IMR-90 (cell line): ENCODE measurements around the gene LSG1. TPM values are rescaled to one million over a fixed set of nuclear protein-coding genes. Genes with fewer than 3 reads are reported as not detected.

ENCODE experiments used
- ATAC-seq: fragments of 200-7000 bp; cut with Tn5 transposase; 2 replicates; pipeline ENCODE4 v1.9.1; 2020; ENCODE audit warnings: low read depth, mild to moderate bottlenecking, moderate library complexity
- BruUV-seq: library from RNA; stranded (reverse); fragments of 400-500 nt; replicated peaks from 2 replicates; lab custom pipeline; 2021; lab: Mats Ljungman, UMichigan
- CTCF ChIA-PET: fragments of 300-600 bp; formaldehyde crosslinking; extraction: SDS; loops from one replicate; lab custom pipeline; 2021; ENCODE audit warnings: antibody characterized with exemption; lab: Yijun Ruan, JAX
- POLR2A ChIA-PET: fragments of 300-600 bp; sonication (Branson Sonifier 250); formaldehyde crosslinking; loops from one replicate; lab custom pipeline; 2022; ENCODE audit warnings: antibody characterized with exemption; ENCODE audit not compliant: unreplicated experiment; lab: Charles Lee
- DNase-seq: peaks from one replicate; pipeline ENCODE4 v3.0.0; 2013
- H2AFZ ChIP-seq: replicated peaks from 2 replicates; pipeline ENCODE3; 2013; ENCODE audit warnings: low read length, mild to moderate bottlenecking; ENCODE audit not compliant: poor library complexity
- H2AK5ac ChIP-seq: 2 replicates; pipeline ENCODE4 v1.6.1; 2013; ENCODE audit warnings: low read depth, low read length, inconsistent platforms
- H2AK9ac ChIP-seq: replicated peaks from 2 replicates; pipeline ENCODE3; 2013; ENCODE audit warnings: mild to moderate bottlenecking, low read depth, low read length, moderate library complexity; ENCODE audit not compliant: poor library complexity
- H2BK120ac ChIP-seq: 2 replicates; pipeline ENCODE4 v1.6.1; 2013; ENCODE audit warnings: low read depth, low read length, inconsistent platforms
- H2BK15ac ChIP-seq: 3 replicates; pipeline ENCODE4 v1.6.1; 2013; ENCODE audit warnings: low read depth, low read length, inconsistent platforms
- H2BK20ac ChIP-seq: 2 replicates; pipeline ENCODE4 v1.6.1; 2013; ENCODE audit warnings: low read depth, mild to moderate bottlenecking, inconsistent platforms, low read length, moderate library complexity
- H2BK5ac ChIP-seq: 2 replicates; pipeline ENCODE4 v1.6.1; 2013; ENCODE audit warnings: mild to moderate bottlenecking, low read depth, low read length, inconsistent platforms; ENCODE audit not compliant: poor library complexity, severe bottlenecking
- H3K14ac ChIP-seq: replicated peaks from 2 replicates; pipeline ENCODE4 v1.6.1; 2013; ENCODE audit warnings: low read depth, low read length, inconsistent platforms
- H3K18ac ChIP-seq: 2 replicates; pipeline ENCODE4 v1.6.1; 2013; ENCODE audit warnings: low read depth, low read length, control low read depth
- H3K23ac ChIP-seq: 2 replicates; pipeline ENCODE4 v1.6.1; 2013; ENCODE audit warnings: low read depth, low read length, inconsistent platforms
- H3K27ac ChIP-seq: 2 replicates; pipeline ENCODE4 v1.5.1; 2013; ENCODE audit warnings: mild to moderate bottlenecking, control low read depth, low read length; ENCODE audit not compliant: insufficient read depth
- H3K27me3 ChIP-seq: 2 replicates; pipeline ENCODE4 v1.6.1; 2013; ENCODE audit warnings: low read length; ENCODE audit not compliant: control insufficient read depth, insufficient read depth
- H3K36me3 ChIP-seq: 2 replicates; pipeline ENCODE4 v1.6.1; 2013; ENCODE audit warnings: low read length, mixed read lengths; ENCODE audit not compliant: control insufficient read depth, insufficient read depth
- H3K4ac ChIP-seq: 2 replicates; pipeline ENCODE4 v1.6.1; 2013; ENCODE audit warnings: low read depth, low read length, inconsistent platforms
- H3K4me1 ChIP-seq: 2 replicates; pipeline ENCODE4 v1.6.1; 2013; ENCODE audit warnings: low read length, mixed read lengths; ENCODE audit not compliant: control insufficient read depth, insufficient read depth
- H3K4me2 ChIP-seq: 2 replicates; pipeline ENCODE4 v1.6.1; 2013; ENCODE audit warnings: low read depth, mild to moderate bottlenecking, control low read depth, low read length, moderate library complexity
- H3K4me3 ChIP-seq: 2 replicates; pipeline ENCODE4 v1.5.1; 2013; ENCODE audit warnings: low read depth, mild to moderate bottlenecking, control low read depth, low read length, moderate library complexity; ENCODE audit not compliant: insufficient read depth
- H3K56ac ChIP-seq: 2 replicates; pipeline ENCODE4 v1.6.1; 2013; ENCODE audit warnings: low read length, inconsistent platforms; ENCODE audit not compliant: insufficient read depth; ENCODE audit errors: extremely low read depth
- H3K79me1 ChIP-seq, 2 experiments: 2 replicates each; pipeline ENCODE4 v1.6.1; 2013; ENCODE audit warnings: low read length in 2 of 2, inconsistent platforms in 1 of 2, low read depth in 1 of 2
- H3K9ac ChIP-seq: 2 replicates; pipeline ENCODE4 v1.6.1; 2013; ENCODE audit warnings: low read depth, low read length, control low read depth
- H3K9me1 ChIP-seq: 2 replicates; pipeline ENCODE4 v1.6.1; 2013; ENCODE audit warnings: low read length, inconsistent platforms; ENCODE audit not compliant: insufficient read depth
- H3K9me3 ChIP-seq: 2 replicates; pipeline ENCODE4 v1.6.1; 2013; ENCODE audit warnings: low read length; ENCODE audit not compliant: control insufficient read depth, insufficient read depth
- H4K20me1 ChIP-seq: 2 replicates; pipeline ENCODE4 v1.6.1; 2013; ENCODE audit warnings: low read length, inconsistent platforms; ENCODE audit not compliant: insufficient read depth
- H4K5ac ChIP-seq: 2 replicates; pipeline ENCODE4 v1.6.1; 2013; ENCODE audit warnings: mild to moderate bottlenecking, low read depth, low read length, control low read depth
- H4K8ac ChIP-seq, 2 experiments: 2 replicates each; pipeline ENCODE4 v1.6.1; 2013; ENCODE audit warnings: low read depth in 2 of 2, low read length in 2 of 2, control low read depth in 1 of 2, inconsistent platforms in 1 of 2
- H4K91ac ChIP-seq: 2 replicates; pipeline ENCODE4 v1.6.1; 2013; ENCODE audit warnings: low read depth, low read length, inconsistent platforms; ENCODE audit not compliant: insufficient read depth
- BHLHE40 ChIP-seq: fragments of 150-350 bp; IDR thresholded peaks from 2 replicates; pipeline ENCODE4 v1.6.1; 2016; ENCODE audit warnings: mild to moderate bottlenecking, low read depth, low read length
- CHD1 ChIP-seq: IDR thresholded peaks from 2 replicates; pipeline ENCODE4 v1.6.1; 2012; ENCODE audit warnings: low read depth, low read length, improper control_type of control experiment
- FOS ChIP-seq: fragments of 150-350 bp; IDR thresholded peaks from 2 replicates; pipeline ENCODE4 v1.6.1; 2016; ENCODE audit warnings: low read depth, low read length
- MAFK ChIP-seq: IDR thresholded peaks from 2 replicates; pipeline ENCODE4 v1.6.1; 2012; ENCODE audit warnings: low read depth, low read length, improper control_type of control experiment
- MAZ ChIP-seq: IDR thresholded peaks from 2 replicates; pipeline ENCODE4 v1.6.1; 2012; ENCODE audit warnings: low read depth, mild to moderate bottlenecking, low read length, improper control_type of control experiment, moderate library complexity, borderline replicate concordance
- MXI1 ChIP-seq: IDR thresholded peaks from 2 replicates; pipeline ENCODE4 v1.6.1; 2012; ENCODE audit warnings: low read depth, mild to moderate bottlenecking, low read length, moderate library complexity, borderline replicate concordance
- NFE2L2 ChIP-seq: fragments of 150-350 bp; IDR thresholded peaks from 2 replicates; pipeline ENCODE4 v1.6.1; 2016; ENCODE audit warnings: low read depth, mild to moderate bottlenecking, low read length
- POLR2A ChIP-seq: IDR thresholded peaks from 2 replicates; pipeline ENCODE4 v1.6.1; 2012; ENCODE audit warnings: mild to moderate bottlenecking, low read depth, low read length
- RAD21 ChIP-seq: IDR thresholded peaks from 2 replicates; pipeline ENCODE4 v1.6.1; 2012; ENCODE audit warnings: low read length, improper control_type of control experiment
- RCOR1 ChIP-seq: IDR thresholded peaks from 2 replicates; pipeline ENCODE4 v1.6.1; 2012; ENCODE audit warnings: mild to moderate bottlenecking, low read length, improper control_type of control experiment; ENCODE audit not compliant: insufficient replicate concordance
- SMC3 ChIP-seq: fragments of 150-350 bp; IDR thresholded peaks from 2 replicates; pipeline ENCODE4 v1.6.1; 2016; ENCODE audit warnings: low read depth, mild to moderate bottlenecking, antibody characterized with exemption, low read length, moderate library complexity
- USF2 ChIP-seq: fragments of 150-350 bp; IDR thresholded peaks from 2 replicates; pipeline ENCODE4 v1.6.1; 2017; ENCODE audit warnings: mild to moderate bottlenecking, antibody characterized with exemption, low read length, low read depth
- WGBS, 2 experiments: methylation state at CpG; one replicate each; pipeline versions ENCODE4 v1.1.5 to v1.1.7; 2013; ENCODE audit warnings: missing lambda C conversion rate in 2 of 2; ENCODE audit not compliant: insufficient read length in 1 of 2; ENCODE audit errors: extremely low coverage in 2 of 2; 5-methylcytosine and 5-hydroxymethylcytosine counted together
- dilution Hi-C: fragments of 300-500 bp; cut with HindIII; formaldehyde crosslinking; loops from one replicate; pipeline ENCODE4 v1.14.3; 2018; ENCODE audit warnings: low sequenced_read_pairs; ENCODE audit not compliant: unreplicated experiment
- in situ Hi-C: fragments of 300-500 bp; cut with MboI; formaldehyde crosslinking; loops from 3 replicates; pipeline ENCODE4 v1.14.3; 2019; ENCODE audit warnings: low sequenced_read_pairs, inconsistent platforms, mixed read lengths
- intact Hi-C: fragments of 100-400 bp; cut with micrococcal nuclease; formaldehyde crosslinking; loops from 2 replicates; pipeline ENCODE4 v1.10.0; 2022
- polyA plus RNA-seq, 3 experiments: library from polyadenylated mRNA; depleted of rRNA; stranded (reverse); fragments of >200 nt; gene quantifications; 2 replicates each; pipeline ENCODE4 v1.2.3, GENCODE V29; 2012; ENCODE audit warnings: low replicate concordance in 1 of 3
- total RNA-seq: library from RNA; depleted of rRNA; stranded (reverse); fragments of >200 nt; gene quantifications from 2 replicates; pipeline ENCODE4 v1.2.3, GENCODE V29; 2012
- TF ChIP-seq, protein P1 (sequence below): fragments of 150-350 bp; IDR thresholded peaks from 2 replicates; pipeline ENCODE4 v1.6.1; 2016; ENCODE audit warnings: low read depth, mild to moderate bottlenecking, low read length, moderate library complexity, borderline replicate concordance

Gene LSG1
- total and polyA plus RNA-seq, 2 of the 4 experiments (the other 2 are of a cell fraction), result 26.8 to 45.2 TPM

- TF ChIP-seq SMC3, result no peak
These were observed 32.9 kb downstream of the LSG1 start (continued) for GRCh38 chr3:194638991-194639605.

GRCh38 chr3:194637541-194638400 lies 34.2 kb downstream of the LSG1 start:
- no peak for ATAC-seq
- Histone ChIP-seq H3K14ac (no peak overlapping the region), H2AK5ac (peak overlapping the region; percentile 54; the same call in 1 of the 2 replicates), H2BK20ac (no peak overlapping the region), H4K20me1 (peaks cover 3% of the 10 kb centered on the region; the same call in 1 of the 2 replicates), H2BK120ac (no peak overlapping the region), H3K4me1 (peaks cover 6% of the 10 kb centered on the region), H4K8ac (no peak overlapping the region), H2BK5ac (no peak overlapping the region), H3K9ac (no peak overlapping the region), H3K79me1 (peaks cover 7 to 25% of the 10 kb centered on the region in 2 experiments), H3K18ac (no peak overlapping the region), H3K9me3 (no peaks in the 10 kb centered on the region), H3K4me2 (no peak overlapping the region), H3K27ac (no peak overlapping the region), H3K4ac (no peak overlapping the region), H4K5ac (no peak overlapping the region), H3K36me3 (peaks cover 12% of the 10 kb centered on the region), H2AFZ (no peak overlapping the region), H3K4me3 (no peak overlapping the region), H3K9me1 (peaks cover 16% of the 10 kb centered on the region), H3K23ac (no peak overlapping the region), H4K91ac (no peak overlapping the region), H3K27me3 (no peaks in the 10 kb centered on the region), H2AK9ac (no peak overlapping the region), H3K56ac (no peak overlapping the region), H2BK15ac (no peak overlapping the region)
- dilution Hi-C loops, result no loop called here
- in situ Hi-C loops, result no loop called here
- no peak for DNase-seq
- ChIA-PET POLR2A (interaction anchor here (0.5 kb wide), 1 partner anchor 35 kb away, joined by 5 read pairs; no protein-coding TSS in a partner anchor), CTCF (no interaction called here)
- no TSS peak for BruUV-seq
- intact Hi-C loops, result no loop called here
- WGBS, 2 experiments, result 97% methylated on average over 14 of the region's 22 CpGs; no CpG with 5 or more reads in 1 of the 2 experiments
- no peak for TF ChIP-seq USF2
- TF ChIP-seq BHLHE40, result no peak
- TF ChIP-seq MAZ, result no peak
- TF ChIP-seq MAFK, result no peak
- no peak for TF ChIP-seq RCOR1
- TF ChIP-seq NFE2L2, result no peak
- TF ChIP-seq RAD21, result no peak
- no peak for TF ChIP-seq MXI1
- TF ChIP-seq, protein P1, sequence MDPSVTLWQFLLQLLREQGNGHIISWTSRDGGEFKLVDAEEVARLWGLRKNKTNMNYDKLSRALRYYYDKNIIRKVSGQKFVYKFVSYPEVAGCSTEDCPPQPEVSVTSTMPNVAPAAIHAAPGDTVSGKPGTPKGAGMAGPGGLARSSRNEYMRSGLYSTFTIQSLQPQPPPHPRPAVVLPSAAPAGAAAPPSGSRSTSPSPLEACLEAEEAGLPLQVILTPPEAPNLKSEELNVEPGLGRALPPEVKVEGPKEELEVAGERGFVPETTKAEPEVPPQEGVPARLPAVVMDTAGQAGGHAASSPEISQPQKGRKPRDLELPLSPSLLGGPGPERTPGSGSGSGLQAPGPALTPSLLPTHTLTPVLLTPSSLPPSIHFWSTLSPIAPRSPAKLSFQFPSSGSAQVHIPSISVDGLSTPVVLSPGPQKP, result no peak
- no peak for TF ChIP-seq POLR2A
- TF ChIP-seq FOS, result no peak
- TF ChIP-seq CHD1, result no peak
- TF ChIP-seq SMC3, result no peak
